Urothelium cell line (cell line): ENCODE results near the gene SLC15A5.

Experiments
- DNase-seq: peaks from one replicate; pipeline ENCODE4 v3.0.0; 2011; ENCODE audit warnings: low spot score, mixed read lengths
- FAIRE-seq: peaks from 2 replicates; lab custom pipeline; 2011; peaks lifted over from hg19 to GRCh38; lab: Jason Lieb, UNC

SLC15A5 gene

GRCh38 chr12:16184681-16185080 lies 92.8 kb downstream of the SLC15A5 start:
- no peak for FAIRE-seq
- no peak for DNase-seq

GRCh38 chr12:16183541-16183940 lies 93.9 kb downstream of the SLC15A5 start:
- FAIRE-seq (no peak), DNase-seq (no peak)

GRCh38 chr12:16175840-16176239 lies 101.6 kb downstream of the SLC15A5 start:
- no peak for FAIRE-seq

GRCh38 chr12:16174282-16174681 lies 103.2 kb downstream of the SLC15A5 start:
- no peak for DNase-seq
- FAIRE-seq = no peak

More at GRCh38 chr12:16175840-16176239, 101.6 kb downstream of the SLC15A5 start:
- no peak for DNase-seq

- DNase-seq (no peak), FAIRE-seq (no peak)
Observed at GRCh38 chr12:16171348-16171747, 106.1 kb downstream of the SLC15A5 start.

- DNase-seq (no peak), FAIRE-seq (no peak)
Observed at GRCh38 chr12:16168078-16168477, 109.4 kb downstream of the SLC15A5 start.

- FAIRE-seq = no peak
- no peak for DNase-seq
Observed at GRCh38 chr12:16166563-16167470, 110.7 kb downstream of the SLC15A5 start.

- DNase-seq (peak; percentile 43), FAIRE-seq (no peak)
Observed at GRCh38 chr12:16165506-16165905, 112.0 kb downstream of the SLC15A5 start.

GRCh38 chr12:16163901-16164300 lies 113.6 kb downstream of the SLC15A5 start:
- DNase-seq = no peak
- FAIRE-seq = no peak

- DNase-seq = no peak
- FAIRE-seq = no peak
Observed at GRCh38 chr12:16163146-16163545, 114.3 kb downstream of the SLC15A5 start.

GRCh38 chr12:16159571-16159970 lies 117.9 kb downstream of the SLC15A5 start:
- FAIRE-seq = no peak
- no peak for DNase-seq

- no peak for FAIRE-seq
- DNase-seq = no peak
Observed at GRCh38 chr12:16158050-16158449, 119.4 kb downstream of the SLC15A5 start.

- FAIRE-seq (no peak), DNase-seq (no peak)
Observed at GRCh38 chr12:16155938-16156337, 121.5 kb downstream of the SLC15A5 start.

GRCh38 chr12:16154990-16155389 lies 122.5 kb downstream of the SLC15A5 start:
- no peak for FAIRE-seq
- no peak for DNase-seq

GRCh38 chr12:16152885-16153673 lies 124.4 kb downstream of the SLC15A5 start:
- FAIRE-seq = no peak
- no peak for DNase-seq

- DNase-seq (no peak), FAIRE-seq (no peak)
Observed at GRCh38 chr12:16150276-16150675, 127.2 kb downstream of the SLC15A5 start.

- FAIRE-seq (no peak), DNase-seq (no peak)
Observed at GRCh38 chr12:16148938-16149337, 128.5 kb downstream of the SLC15A5 start.
